Urothelium cell line (cell line): ENCODE results near the gene MEGF6.
A peak's percentile ranks its signal among the peaks of the same experiment; 100 is the strongest.
"Not testable (repeated sequence)": the region's sequence is repeated elsewhere in the genome, so short reads cannot be mapped to it uniquely, and the experiment has no call there.

Source experiments
- DNase-seq: peaks from one replicate; pipeline ENCODE4 v3.0.0; 2011; ENCODE audit warnings: low spot score, mixed read lengths
- FAIRE-seq: peaks from 2 replicates; lab custom pipeline; 2011; peaks lifted over from hg19 to GRCh38; lab: Jason Lieb, UNC

MEGF6 gene

DNA sequence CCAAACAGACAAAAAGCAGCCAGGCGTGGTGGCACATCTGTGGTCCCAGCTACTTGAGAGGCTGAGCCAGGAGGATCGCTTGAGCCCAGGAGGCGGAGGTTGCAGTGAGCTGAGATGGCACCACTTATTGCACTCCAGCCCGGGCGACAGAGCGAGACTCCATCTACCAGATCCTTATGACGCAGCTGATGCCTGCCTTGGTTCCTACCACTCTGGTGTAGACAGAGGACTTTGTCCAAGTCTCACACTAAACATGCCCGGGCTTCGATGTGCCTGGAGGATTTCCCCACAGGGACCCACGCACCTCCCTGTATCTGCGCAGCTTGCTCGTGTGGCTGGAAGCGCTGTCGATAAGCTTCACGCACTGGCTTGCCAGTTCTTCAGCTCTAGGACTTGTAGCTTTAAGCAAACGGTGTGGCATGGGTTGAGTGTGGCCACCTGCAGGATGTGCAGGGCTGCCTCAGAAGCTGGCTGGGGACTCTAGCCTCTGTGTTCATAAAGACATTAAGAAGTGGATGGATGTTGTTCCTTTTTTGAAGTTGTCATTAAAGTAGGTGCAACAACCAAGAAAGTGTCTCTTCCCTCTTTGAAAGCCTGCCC is 18.4 kb upstream of the MEGF6 start:
- DNase-seq (no peak), FAIRE-seq (no peak)

DNA sequence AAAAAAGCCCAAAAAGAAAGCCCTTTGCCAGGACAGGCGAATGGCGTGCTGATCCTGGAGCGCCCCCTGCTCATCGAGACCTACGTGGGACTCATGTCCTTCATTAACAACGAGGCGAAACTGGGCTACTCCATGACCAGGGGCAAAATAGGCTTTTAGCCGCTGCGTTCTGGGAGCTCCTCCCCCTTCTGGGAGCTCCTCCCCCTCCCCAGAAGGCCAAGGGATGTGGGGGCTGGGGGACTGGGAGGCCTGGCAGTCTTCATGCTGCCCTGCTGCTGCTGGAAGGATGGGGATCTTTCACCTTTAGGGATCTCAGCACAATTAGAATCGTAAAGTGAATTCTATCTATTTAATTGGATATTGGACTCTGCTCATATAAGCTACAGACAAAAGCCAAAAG is 17.1 kb upstream of the MEGF6 start:
- FAIRE-seq = no peak
- DNase-seq = no peak

DNA sequence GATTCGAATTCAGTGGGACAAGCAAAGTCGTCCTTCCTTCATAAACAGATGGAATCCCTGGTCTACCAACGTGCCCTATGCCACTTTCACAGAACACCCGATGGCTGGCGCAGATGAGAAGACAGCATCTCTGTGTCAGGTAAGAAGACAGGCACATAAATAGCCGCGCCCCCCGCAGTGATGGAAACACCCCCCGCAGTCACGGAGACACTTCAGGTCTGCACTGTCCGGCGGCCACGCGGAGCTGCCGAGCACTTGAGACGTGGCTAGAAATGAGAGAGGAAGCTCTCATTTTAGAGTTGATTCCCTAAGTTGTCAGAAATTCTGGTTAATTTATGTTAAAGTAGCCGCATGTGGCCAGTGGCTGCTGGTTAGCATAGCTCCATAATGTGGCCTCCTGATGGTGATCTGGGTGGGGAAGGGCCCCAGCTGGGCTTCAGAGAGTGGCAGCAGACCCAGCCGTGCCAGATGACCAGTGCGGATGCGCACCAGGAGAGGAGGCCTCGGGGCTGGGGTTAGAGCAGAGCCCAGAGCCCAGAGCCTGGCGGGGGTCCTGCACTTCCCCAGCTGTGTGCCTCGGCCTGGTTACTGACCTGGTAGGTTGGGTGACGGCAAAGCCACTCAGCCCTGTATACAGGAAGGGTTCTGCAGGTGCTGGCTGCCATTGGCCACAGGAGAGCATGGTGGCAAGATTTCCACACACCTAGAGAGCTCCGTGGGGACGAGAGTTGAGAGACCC is 16.4 kb upstream of the MEGF6 start:
- DNase-seq = no peak
- FAIRE-seq = no peak

DNA sequence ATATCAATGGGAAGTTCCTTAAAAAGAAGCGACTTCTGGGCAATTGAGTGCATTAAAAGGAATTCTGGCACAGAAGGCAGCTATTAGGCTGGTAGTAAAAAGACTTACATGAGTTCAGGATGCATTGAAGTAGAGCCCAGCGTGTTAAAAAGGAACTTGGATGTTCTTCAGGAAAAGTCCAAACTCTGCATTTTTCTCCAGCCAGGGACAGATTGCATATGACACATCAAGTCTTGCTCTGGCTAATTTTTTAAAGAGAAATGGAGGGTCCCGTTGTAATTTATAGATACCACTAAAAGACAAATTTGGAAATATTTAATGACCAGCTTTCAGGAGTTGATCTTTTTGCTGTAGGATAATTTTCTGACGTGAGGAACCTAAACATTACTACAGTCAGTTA is 14.7 kb upstream of the MEGF6 start:
- no peak for DNase-seq
- FAIRE-seq = no peak

DNA sequence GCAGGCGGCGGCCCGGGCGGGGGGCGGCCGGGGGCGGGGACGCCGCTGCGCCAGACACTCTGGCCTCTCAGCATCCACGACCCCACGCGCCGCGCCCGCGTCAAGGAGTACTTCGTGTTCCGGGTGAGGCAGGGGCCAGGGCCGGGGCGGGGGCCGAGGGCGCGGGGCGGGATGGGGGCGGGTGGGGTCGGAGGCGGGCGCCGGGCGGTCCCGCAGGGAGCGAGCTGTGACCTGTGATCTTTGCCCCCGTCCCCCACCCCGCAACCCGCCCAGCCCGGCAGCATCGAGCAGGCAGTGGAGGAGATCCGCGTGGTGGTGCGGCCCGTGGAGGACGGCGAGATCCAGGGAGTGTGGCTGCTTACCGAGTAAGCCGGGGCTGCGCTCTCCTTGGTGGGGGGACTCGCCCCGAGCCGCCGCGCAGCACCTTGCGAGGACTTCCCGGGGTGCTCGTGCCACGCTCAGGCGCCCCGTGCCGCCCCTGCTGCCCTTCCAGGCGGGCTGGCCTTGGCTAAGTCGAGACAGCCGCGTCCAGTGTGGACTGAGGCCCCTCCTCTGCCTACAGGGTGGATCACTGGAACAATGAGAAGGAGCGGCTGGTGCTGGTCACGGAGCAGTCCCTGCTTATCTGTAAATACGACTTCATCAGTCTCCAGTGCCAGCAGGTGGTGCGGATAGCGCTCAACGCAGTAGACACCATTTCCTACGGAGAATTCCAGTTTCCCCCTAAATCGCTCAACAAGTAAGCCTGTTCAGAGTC is 14.0 kb upstream of the MEGF6 start:
- DNase-seq = no peak
- no peak for FAIRE-seq

DNA sequence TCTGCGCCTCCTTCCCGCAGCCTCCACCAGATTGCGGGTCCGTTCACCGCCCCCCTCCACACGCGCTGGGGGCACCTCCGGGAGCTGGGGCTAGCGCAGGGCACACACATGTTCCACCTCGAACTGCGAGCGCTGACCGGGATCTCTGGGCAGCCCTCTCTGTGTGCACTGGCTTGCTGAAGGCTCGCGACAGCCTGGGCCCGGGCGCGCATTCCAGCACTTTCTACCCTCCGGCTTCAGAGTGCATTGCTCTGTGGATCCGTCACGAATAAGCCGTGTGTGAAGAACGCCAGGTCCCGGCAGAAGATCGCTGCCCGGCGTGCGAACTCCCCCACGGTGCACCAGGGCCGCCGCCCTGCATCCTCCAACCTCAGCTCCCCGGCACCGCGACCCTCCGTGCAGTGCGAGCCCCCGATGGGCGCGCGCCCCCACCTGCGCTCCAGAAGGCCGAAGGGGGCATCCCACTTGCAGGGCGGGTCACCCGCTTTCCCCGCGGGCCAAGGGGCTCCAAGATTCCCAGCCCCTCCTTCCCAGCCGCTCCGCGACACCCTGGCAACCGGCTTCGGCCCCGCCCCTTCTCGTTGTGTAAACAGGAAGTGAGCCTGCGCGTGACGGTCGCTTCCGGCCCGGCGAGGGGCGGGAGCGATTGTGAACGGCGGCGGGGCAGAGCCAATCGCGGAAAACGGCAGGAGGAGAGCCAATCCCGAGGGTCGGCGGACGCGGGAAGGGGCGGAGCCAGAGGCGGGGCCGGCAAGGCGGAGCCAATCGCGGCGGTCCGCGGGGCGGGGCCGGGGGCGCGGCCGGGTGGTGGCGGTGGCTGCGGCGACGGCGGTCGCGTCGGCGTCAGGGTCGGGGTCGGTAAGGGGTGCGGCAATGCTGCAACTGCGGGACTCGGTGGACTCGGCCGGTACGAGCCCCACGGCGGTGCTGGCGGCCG is 13.2 kb upstream of the MEGF6 start, which contains the start of gene TPRG1L:
TSS of gene TPRG1L (plus strand) at position 816 of the 937 bp plus-strand sequence. CDS start at position 874, 58 bp downstream.
- FAIRE-seq = no peak
- DNase-seq = peak; percentile 97

DNA sequence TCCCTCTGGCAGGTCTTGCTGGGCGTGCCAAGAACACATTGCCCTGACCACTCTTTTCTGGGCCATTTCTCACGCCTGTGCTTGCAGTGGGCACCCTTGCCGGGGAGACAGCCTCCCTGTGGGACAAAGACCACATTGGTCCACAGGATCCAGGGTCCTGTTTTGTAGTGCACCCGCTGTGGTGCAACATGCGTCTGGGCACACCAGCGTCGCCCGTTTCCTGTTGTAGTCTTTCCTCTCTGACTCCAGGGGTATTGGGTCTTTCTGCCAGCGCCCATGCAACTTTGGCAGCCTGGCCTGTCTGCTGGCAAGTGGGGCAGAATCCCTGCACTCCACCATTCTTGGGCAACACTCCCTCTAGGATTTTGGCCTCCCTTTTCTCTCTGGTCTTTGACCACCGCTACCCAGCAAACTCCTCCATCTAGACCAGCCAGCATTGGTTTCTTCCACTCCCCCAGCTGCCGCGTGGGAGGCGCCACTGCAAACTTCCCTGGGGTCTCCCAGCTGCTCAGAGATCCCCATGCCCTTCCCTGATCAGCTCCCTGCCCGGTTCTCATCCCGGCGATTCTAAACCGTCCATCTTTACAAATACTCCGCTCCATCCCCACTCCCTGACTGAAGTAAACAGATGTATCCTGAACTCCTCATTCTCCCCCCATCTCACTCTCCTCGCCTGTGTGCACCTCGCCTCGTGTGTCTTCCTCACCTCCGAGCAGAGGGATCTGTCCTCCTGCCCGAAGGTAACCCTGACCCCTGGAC is 12.3 kb upstream of the MEGF6 start:
- DNase-seq = no peak
- no peak for FAIRE-seq

DNA sequence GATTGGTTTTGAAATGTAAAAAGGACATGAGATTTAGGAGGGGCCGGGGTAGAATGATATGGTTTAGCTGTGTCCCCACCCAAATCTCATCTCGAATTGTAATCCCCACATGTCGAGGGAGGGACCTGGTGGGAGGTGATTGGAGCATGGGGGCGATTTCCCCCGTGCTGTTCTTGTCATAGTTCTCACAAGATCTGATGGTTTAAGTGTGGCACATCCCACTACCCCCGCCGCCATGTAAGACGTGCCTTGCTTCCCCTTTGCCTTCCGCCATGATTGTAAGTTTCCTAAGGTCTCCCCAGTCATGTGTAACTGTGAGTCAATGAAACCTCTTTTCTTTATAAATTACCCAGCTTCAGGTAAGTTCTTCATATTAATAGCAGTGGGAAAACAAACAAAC is 10.8 kb upstream of the MEGF6 start:
- DNase-seq, FAIRE-seq: not testable (repeated sequence)

DNA sequence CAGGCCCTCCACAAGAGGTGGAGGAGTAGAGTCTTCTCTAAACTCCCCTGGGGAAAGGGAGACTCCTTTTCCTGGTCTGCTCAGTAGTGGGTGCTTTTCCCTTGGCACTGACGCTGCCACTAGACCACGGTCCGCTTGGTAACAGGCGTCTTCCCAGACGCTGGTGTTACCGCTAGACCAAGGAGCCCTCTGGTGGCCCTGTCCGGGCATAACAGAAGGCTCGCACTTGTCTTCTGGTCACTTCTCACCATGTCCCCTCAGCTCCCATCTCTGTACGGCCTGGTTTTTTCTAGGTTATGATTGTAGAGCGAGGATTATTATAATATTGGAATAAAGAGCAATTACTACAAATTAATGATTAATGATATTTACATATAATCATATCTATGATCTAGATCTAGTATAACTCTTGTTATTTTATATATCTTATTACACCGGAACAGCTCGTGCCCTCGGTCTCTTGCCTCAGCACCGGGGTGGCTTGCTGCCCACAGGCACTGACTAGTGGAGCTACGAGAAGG is 9.9 kb upstream of the MEGF6 start:
- not testable (repeated sequence) for DNase-seq, FAIRE-seq

DNA sequence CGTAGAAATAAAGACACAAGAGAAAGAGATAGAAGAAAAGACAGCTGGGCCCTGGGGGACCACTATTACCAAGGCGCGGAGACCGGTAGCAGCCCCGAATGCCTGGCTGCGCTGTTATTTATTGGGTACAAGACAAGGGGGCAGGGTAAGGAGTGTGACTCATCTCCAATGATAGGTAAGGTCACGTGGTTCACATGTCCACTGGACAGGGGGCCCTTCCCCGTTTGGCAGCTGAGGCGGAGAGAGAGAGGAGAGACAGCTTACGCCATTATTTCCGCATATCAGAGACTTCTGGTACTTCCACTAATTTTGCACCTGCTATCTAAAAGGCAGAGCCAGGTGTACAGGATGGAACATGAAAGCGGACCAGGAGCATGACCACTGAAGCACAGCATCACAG is 9.4 kb upstream of the MEGF6 start:
- FAIRE-seq (no peak), DNase-seq (no peak)

DNA sequence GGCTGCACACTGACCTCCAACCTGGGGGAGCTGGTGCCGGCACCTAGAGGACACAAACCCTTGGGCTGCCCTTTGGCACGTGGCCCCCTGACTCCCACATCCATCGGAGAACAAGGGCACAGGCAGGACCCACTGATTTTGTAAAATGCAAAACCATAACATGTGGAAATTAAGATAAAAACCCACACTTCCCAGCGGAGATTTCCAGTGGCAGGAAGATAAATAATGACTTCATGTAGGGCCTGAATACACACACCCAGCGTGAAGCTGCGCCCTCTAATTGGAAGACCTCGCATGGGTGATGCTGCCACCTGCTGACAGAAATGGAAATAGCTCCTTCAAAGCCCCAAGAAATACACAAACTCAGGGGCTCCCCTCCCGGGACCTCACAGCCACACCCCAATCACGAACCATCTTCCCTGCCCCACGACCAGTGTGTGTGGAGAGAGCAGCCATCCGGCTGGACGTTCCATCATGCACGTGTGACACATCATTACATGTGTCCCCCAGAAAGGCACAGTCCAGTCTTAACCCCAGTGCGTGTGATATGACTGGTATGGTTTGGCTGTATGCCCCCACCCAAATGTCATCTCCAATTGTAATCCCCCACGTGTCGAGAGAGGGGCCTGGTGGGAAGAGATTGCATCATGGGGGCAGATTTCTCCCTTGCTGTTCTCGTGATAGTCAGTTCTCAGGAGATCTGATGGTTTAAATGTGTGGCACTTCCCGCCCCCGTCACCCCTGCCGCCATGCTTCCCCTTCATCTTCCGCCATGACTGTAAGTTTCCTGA is 7.8 kb upstream of the MEGF6 start:
- DNase-seq = peak; percentile 59
- no peak for FAIRE-seq

DNA sequence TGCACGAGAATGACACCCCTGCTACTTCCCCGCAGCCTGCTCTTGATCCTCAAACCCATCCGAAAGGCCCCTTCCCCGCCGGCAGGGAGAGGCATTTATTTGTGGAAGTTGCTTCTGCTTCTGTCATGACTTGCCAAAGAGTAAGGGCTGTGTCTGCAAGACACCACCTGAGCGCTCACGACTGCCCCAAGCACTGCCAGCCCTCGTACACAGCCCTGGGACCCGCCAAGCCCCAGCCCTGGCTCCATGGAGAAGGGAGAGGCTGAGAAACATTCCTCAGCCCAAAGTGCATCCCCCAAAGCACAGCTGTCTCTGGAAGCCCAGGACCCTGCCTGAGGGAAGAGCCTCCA is 7.2 kb upstream of the MEGF6 start:
- DNase-seq (no peak), FAIRE-seq (no peak)

DNA sequence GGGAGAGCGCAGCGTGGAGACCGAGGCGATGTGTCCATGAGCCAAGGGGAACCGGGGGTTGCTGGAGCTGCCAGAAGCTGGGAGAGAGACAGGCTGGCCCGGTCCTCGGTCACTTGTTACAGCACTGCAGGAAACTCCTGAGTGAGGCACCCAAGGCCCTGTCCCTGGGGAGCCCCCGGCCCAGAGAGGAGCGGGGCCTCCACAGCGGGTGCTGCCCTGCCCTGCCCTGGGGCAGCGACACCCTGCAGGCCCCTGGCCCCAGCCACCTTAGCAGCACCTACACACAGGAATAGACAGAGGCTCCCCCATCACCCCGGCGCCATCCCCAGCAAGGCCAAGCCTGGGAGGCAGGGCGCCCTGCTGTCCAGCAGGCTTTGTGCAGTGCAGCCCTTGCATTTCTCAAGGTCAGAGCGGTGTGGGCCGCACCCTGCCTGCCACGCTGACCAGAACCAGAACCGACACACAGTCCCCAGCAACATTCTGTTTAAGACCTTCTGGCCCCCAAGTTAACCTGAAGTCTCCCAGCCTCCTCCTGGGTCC is 6.6 kb upstream of the MEGF6 start:
- no peak for DNase-seq
- FAIRE-seq = no peak

DNA sequence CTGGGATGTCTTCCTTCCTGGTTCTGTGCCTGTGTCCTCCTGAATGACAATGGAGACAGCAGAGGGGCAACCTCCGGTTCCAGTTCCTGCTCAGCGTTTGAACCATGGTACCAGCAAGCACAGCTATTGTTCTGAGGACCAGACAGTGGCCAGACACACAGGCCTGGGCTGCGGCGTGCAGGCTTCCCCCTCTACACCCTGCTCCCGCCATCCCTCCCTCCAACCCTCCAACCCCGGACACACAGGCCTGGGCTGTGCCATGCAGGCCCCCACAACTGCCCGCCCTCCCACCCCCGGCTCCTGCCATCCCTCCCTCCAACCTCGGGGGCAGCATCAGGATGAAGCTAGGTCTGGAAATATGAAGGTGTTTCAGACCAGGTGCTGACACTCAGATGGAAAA is 5.6 kb upstream of the MEGF6 start:
- DNase-seq (no peak), FAIRE-seq (no peak)

DNA sequence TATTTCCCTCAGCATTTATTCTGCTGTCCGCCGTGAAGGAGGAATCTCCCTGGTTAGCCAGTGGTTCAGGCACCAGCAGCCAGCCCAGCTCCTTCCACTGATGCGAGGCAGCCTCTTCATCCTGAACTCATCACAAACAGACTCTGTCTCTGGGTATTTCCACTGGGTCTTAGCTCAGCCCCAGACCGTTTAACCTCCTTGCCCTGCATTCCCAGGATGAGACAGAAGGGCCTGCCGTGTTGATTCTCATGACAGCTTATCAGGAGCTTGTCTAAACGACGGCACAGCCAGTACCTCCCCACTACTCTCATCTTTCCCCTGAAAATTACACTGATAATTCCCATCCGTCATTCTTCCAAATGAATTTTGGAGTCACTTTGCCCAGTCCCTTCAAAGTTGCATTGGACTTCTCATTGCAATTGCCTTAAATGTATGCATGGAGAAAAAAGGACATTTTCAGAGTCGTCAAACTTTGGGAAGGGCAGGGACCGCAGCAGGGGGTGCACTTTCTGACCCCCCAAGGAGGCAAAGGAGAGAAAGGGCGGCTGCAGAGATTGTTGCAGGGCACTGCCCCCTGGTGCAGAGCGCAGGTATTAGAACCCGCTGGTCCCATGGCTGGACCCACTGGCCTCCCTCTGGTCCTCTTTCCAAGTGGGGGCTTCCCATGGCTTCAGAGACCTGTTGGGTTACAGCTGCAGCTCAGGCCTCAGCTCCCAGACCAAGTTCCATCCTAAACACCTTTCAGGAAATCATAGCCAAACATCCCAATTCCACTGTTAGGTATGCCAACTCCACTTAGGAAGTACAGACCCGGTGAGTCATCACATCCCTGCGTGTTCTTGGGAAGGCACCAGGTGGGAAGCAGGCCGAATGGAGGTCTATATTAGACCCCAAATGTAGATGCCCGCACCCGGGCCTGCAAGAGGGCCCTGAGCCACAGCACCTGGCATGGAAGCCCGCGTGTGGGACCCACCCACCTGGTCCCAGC is 3.7 kb upstream of the MEGF6 start:
- FAIRE-seq (no peak), DNase-seq (peak; percentile 23)

DNA sequence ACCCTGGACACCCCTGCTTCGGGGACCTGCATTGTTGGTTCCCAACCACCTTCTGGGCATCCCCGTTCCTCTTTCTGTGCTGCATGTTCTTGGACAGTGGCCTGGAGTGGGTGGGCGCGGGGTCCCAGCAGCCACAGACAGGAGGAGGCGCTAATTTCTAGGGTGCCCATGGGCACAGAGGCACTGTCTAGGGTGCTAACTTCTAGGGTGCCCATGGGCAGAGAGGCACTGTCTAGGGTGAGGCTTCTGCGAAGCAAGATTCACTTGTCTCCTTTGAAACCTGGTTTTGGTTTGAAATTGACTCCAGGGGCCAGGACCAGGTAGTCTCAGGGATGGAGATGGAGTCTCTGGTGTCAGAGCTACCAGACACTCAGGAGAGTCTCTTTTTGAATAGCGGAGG is 815 bp upstream of the MEGF6 start:
- no peak for FAIRE-seq
- no peak for DNase-seq

DNA sequence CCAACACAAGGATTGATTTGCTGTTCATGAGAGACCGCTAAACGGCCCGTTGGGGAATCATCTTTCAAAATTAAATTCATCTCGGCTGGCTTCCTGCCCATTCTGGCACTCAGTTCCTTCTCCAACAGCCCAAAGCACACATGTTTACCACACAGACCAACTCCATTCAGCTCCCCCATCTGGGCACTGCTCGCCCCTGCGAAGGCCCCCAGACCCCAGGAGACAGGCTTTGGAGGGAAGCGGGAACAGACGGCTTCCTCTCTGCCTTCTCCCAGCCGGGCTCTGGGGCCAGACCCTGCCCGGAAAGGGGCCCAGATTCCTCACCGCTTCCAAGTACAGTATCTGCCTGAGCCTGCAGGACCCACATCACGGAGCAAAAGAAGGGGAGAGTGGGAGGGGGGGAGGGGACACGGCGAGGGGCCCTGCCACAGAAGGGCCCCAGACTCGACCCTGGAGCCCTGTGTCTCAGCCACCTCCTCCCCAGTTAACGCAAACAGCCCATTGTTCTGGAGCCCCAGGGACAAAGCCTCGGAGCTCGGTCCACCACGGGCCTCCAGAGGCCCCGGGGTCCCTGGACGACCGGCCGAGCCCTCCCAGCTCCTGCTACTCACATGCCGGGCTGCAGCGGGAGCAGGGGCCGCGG is 660 bp downstream of the MEGF6 start:
- no peak for DNase-seq

More for the DNA sequence above, 660 bp downstream of the MEGF6 start:
- FAIRE-seq = no peak
